GM12878 (cell line): ENCODE data around the gene KPNA1. TPM values are rescaled to one million over a fixed set of nuclear protein-coding genes. Genes with fewer than 3 reads are reported as not detected.

Experiments
- ATAC-seq: fragments of 200-7000 bp; cut with Tn5 transposase; 3 replicates; pipeline ENCODE4 v1.9.1; 2020; ENCODE audit warnings: mild to moderate bottlenecking, moderate library complexity
- BruUV-seq: library from RNA; stranded (reverse); fragments of 400-500 nt; replicated peaks from 2 replicates; lab custom pipeline; 2021; lab: Mats Ljungman, UMichigan
- CTCF ChIA-PET: fragments of 300-600 bp; sonication (Branson Sonifier 250); formaldehyde crosslinking; extraction: SDS; loops from one replicate; lab custom pipeline; 2021; ENCODE audit warnings: inconsistent platforms; lab: Yijun Ruan, JAX
- POLR2A ChIA-PET: fragments of 350-600 bp; formaldehyde crosslinking; extraction: SDS; loops from one replicate; lab custom pipeline; 2021; ENCODE audit warnings: inconsistent platforms; lab: Charles Lee
- RAD21 ChIA-PET: fragments of 300-600 bp; sonication (Branson Sonifier 250); formaldehyde crosslinking; loops from one replicate; lab custom pipeline; 2023; ENCODE audit warnings: antibody characterized with exemption; ENCODE audit not compliant: unreplicated experiment; lab: Charles Lee
- SMC1A ChIA-PET: fragments of 300-600 bp; sonication (Branson Sonifier 250); formaldehyde crosslinking; loops from one replicate; lab custom pipeline; 2023; ENCODE audit not compliant: unreplicated experiment, uncharacterized antibody; lab: Charles Lee
- DNase-seq: peaks from one replicate; pipeline ENCODE4 v3.0.0-alpha.2; 2011; ENCODE audit warnings: low read depth, low spot score
- FAIRE-seq: peaks from 3 replicates; lab custom pipeline; 2011; peaks lifted over from hg19 to GRCh38; lab: Jason Lieb, UNC
- H2AFZ ChIP-seq: 2 replicates; pipeline ENCODE4 v1.6.0; 2011; ENCODE audit warnings: low read depth, low read length, control low read depth; ENCODE audit not compliant: control insufficient read depth
- H3K27ac ChIP-seq: 2 replicates; pipeline ENCODE4 v1.5.1; 2011; ENCODE audit warnings: control low read depth; ENCODE audit not compliant: control insufficient read depth, insufficient read depth
- H3K27me3 ChIP-seq, 2 experiments: replicated peaks in 1 of 2; 2 replicates each; pipeline versions ENCODE4 v1.6.0 to v1.6.1; 2011; ENCODE audit warnings: low read length in 1 of 2; ENCODE audit not compliant: control insufficient read depth in 2 of 2, insufficient read depth in 2 of 2
- H3K36me3 ChIP-seq, 2 experiments: 2 replicates each; pipeline ENCODE4 v1.5.1; 2011; ENCODE audit warnings: low read length in 1 of 2; ENCODE audit not compliant: control insufficient read depth in 2 of 2, insufficient read depth in 2 of 2
- H3K4me1 ChIP-seq: 2 replicates; pipeline ENCODE4 v1.6.1; 2011; ENCODE audit warnings: mild to moderate bottlenecking, low read length, moderate library complexity, mixed read lengths; ENCODE audit not compliant: control insufficient read depth, insufficient read depth
- H3K4me2 ChIP-seq: 2 replicates; pipeline ENCODE4 v1.6.0; 2011; ENCODE audit warnings: control low read depth; ENCODE audit not compliant: control insufficient read depth, insufficient read depth
- H3K4me3 ChIP-seq: fragments of 200-600 bp; sonication (generic); 2 replicates; pipeline ENCODE4 v1.5.1; 2016
- H3K79me2 ChIP-seq: 2 replicates; pipeline ENCODE4 v1.6.0; 2011; ENCODE audit warnings: low read length; ENCODE audit not compliant: control insufficient read depth, insufficient read depth
- H3K9ac ChIP-seq: 2 replicates; pipeline ENCODE4 v1.8.0; 2011; ENCODE audit warnings: low read length, control low read depth, mixed read lengths; ENCODE audit not compliant: control insufficient read depth, insufficient read depth
- H3K9me3 ChIP-seq: replicated peaks from 3 replicates; pipeline ENCODE4 v1.5.1; 2011; ENCODE audit warnings: mild to moderate bottlenecking, low read length; ENCODE audit not compliant: control insufficient read depth, insufficient read depth
- H4K20me1 ChIP-seq: 2 replicates; pipeline ENCODE4 v1.6.0; 2011; ENCODE audit not compliant: control insufficient read depth, insufficient read depth
- HDGF ChIP-seq: fragments of 450-650 bp; IDR thresholded peaks from 2 replicates; pipeline ENCODE4 v1.6.1; 2016; ENCODE audit warnings: antibody characterized with exemption
- IRF4 ChIP-seq: IDR thresholded peaks from 2 replicates; pipeline ENCODE4 v1.6.1; 2011; ENCODE audit warnings: low read depth, low read length
- POU2F2 ChIP-seq: IDR thresholded peaks from 3 replicates; pipeline ENCODE4 v1.6.1; 2011; ENCODE audit warnings: low read depth, mild to moderate bottlenecking, low read length, borderline replicate concordance
- STAT3 ChIP-seq: IDR thresholded peaks from 2 replicates; pipeline ENCODE4 v1.6.1; 2011; ENCODE audit warnings: low read depth, low read length, improper control_type of control experiment
- ZNF207 ChIP-seq: fragments of 450-650 bp; IDR thresholded peaks from 2 replicates; pipeline ENCODE4 v1.6.1; 2014; ENCODE audit warnings: antibody characterized with exemption, mild to moderate bottlenecking, borderline replicate concordance
- WGBS: methylation state at CpG from one replicate; pipeline ENCODE4 v1.1.6; 2016; ENCODE audit warnings: low lambda C conversion rate; ENCODE audit not compliant: insufficient replicate concordance, insufficient coverage; ENCODE audit errors: missing lambda C conversion rate; 5-methylcytosine and 5-hydroxymethylcytosine counted together
- in situ Hi-C: fragments of 300-500 bp; cut with MboI; formaldehyde crosslinking; loops from 9 replicates; pipeline ENCODE4 v1.14.3; 2018; ENCODE audit warnings: mixed read lengths
- intact Hi-C: fragments of 100-400 bp; cut with micrococcal nuclease; formaldehyde crosslinking; loops from one replicate; pipeline ENCODE4 v1.14.2; 2022; ENCODE audit not compliant: unreplicated experiment
- polyA plus RNA-seq, 11 experiments: library from polyadenylated mRNA; depleted of rRNA in 4 of 11; unstranded in 6 of 11; stranded (reverse) in 5 of 11; fragments of >200 nt; fragmentation: Nextera tagmentation in 4 of 11; fragmentation: Illumina TruSeq in 1 of 11; extraction: Ambion mirVana in 4 of 11; extraction: Trizol in 1 of 11; gene quantifications; 1 replicate in 1 of 11; 2 replicates in 10 of 11; pipeline versions ENCODE4 v1.2.1 to v1.2.3, GENCODE V29; 2011 to 2016; ENCODE audit warnings: inconsistent platforms in 2 of 11, missing spikeins in 2 of 11, low read depth in 1 of 11
- total RNA-seq, 4 experiments: library from RNA; depleted of rRNA in 3 of 4; stranded (reverse); fragments of >200 nt in 3 of 4; fragmentation: Illumina TruSeq in 1 of 4; extraction: Trizol in 1 of 4; gene quantifications; 2 replicates each; pipeline versions ENCODE4 v1.2.1 to v1.2.3, GENCODE V29; 2013 to 2021
- TF ChIP-seq, protein P1 (sequence below): fragments of 450-650 bp; IDR thresholded peaks from 2 replicates; pipeline ENCODE4 v1.6.1; 2017; ENCODE audit warnings: borderline replicate concordance

KPNA1 gene
- total and polyA plus RNA-seq, 10 of the 15 experiments (the other 5 are each of a cell fraction or from before 2014, with no cell fraction given): 8.5 to 52.7 (median 41.0) TPM

DNA sequence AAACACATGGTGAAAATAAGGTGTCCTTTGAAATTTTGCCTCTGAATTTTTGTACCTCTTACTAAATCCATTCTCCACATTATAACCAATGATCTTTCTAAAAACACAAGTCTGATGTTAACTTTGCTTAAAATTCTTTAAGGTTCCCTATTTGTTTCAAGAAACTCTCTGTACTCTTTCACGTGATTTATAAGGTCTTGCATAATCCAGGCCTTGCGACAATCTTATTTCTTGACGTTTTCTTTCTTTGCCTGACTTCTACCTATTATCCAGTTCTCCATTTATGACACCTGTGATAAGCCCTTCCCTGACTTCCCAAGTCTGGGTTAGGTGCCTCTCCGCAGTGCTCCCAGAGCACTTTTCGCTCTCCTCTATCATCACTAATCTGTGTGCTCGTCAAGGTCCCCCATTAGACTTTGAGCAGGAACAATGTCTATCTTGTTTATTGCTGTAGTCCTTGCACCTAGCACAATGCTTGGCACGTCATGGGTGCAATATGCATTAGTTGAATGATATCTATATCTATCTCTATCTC, 24.3 kb upstream of the KPNA1 start:
- TF ChIP-seq IRF4: no peak
- TF ChIP-seq, protein P1, sequence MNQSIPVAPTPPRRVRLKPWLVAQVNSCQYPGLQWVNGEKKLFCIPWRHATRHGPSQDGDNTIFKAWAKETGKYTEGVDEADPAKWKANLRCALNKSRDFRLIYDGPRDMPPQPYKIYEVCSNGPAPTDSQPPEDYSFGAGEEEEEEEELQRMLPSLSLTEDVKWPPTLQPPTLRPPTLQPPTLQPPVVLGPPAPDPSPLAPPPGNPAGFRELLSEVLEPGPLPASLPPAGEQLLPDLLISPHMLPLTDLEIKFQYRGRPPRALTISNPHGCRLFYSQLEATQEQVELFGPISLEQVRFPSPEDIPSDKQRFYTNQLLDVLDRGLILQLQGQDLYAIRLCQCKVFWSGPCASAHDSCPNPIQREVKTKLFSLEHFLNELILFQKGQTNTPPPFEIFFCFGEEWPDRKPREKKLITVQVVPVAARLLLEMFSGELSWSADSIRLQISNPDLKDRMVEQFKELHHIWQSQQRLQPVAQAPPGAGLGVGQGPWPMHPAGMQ: no peak
- TF ChIP-seq ZNF207: no peak
- TF ChIP-seq HDGF: no peak
- TF ChIP-seq STAT3: no peak
- TF ChIP-seq POU2F2: no peak
- TF ChIP-seq, all 136 proteins: peak for 0
- no peaks in the 10 kb centered on the region for H3K9me3 ChIP-seq
- ChIA-PET RAD21 (no interaction called here), CTCF (interaction anchor here (2.5 kb wide), 1 partner anchor 141 kb away, joined by 7 read pairs; no protein-coding TSS in a partner anchor), POLR2A (no interaction called here), SMC1A (interaction anchor here (1.5 kb wide), 1 partner anchor 20 kb away, joined by 4 read pairs; no protein-coding TSS in a partner anchor)
- H2AFZ ChIP-seq: no peak overlapping the region
- WGBS: 84% methylated on average over 7 of the region's 7 CpGs
- ATAC-seq (no peak), FAIRE-seq (no peak), DNase-seq (no peak)
- H3K27me3 ChIP-seq: no peaks in the 10 kb centered on the region
- in situ Hi-C loops (loop anchor here (10.0 kb wide), 1 partner anchor 994 kb away; the partner anchor contains the start of gene POLQ), intact Hi-C loops (loop anchor here (10.0 kb wide), 1 partner anchor 144 kb away; no protein-coding TSS in a partner anchor)
- H4K20me1 ChIP-seq: no peaks in the 10 kb centered on the region
- peaks cover 5% of the 10 kb centered on the region for H3K4me1 ChIP-seq
- H3K9ac ChIP-seq: no peak overlapping the region
- H3K4me3 ChIP-seq: no peak overlapping the region
- H3K4me2 ChIP-seq: no peak overlapping the region
- no peak overlapping the region for H3K27ac ChIP-seq
- H3K79me2 ChIP-seq: no peaks in the 10 kb centered on the region
- BruUV-seq: no TSS peak
- peaks cover 2 to 7% of the 10 kb centered on the region in 2 experiments for H3K36me3 ChIP-seq
